Measurements from ENCODE around the gene CBX3.

GRCh38 chr7:26162431-26162830, 39.1 kb upstream of the CBX3 start:
- TF ChIP-seq POLR2AphosphoS5 (IDR thresholded peaks at IDR 0.05) (no peak), CTCF (IDR thresholded peaks at IDR 0.05) (no peak), POLR2A (IDR thresholded peaks at IDR 0.05) (no peak), EP300 (IDR thresholded peaks at IDR 0.05) (no peak)
